ENCODE data around the gene CLDN6. TPM values are rescaled to one million over a fixed set of nuclear protein-coding genes. Genes with fewer than 3 reads are reported as not detected.

CLDN6 gene
- total and polyA plus RNA-seq, 9 of the 15 experiments (the other 6 are each of a cell fraction or from before 2014, with no cell fraction given) = 0.22 to 0.75 (median 0.38) TPM; not detected in 3

DNA sequence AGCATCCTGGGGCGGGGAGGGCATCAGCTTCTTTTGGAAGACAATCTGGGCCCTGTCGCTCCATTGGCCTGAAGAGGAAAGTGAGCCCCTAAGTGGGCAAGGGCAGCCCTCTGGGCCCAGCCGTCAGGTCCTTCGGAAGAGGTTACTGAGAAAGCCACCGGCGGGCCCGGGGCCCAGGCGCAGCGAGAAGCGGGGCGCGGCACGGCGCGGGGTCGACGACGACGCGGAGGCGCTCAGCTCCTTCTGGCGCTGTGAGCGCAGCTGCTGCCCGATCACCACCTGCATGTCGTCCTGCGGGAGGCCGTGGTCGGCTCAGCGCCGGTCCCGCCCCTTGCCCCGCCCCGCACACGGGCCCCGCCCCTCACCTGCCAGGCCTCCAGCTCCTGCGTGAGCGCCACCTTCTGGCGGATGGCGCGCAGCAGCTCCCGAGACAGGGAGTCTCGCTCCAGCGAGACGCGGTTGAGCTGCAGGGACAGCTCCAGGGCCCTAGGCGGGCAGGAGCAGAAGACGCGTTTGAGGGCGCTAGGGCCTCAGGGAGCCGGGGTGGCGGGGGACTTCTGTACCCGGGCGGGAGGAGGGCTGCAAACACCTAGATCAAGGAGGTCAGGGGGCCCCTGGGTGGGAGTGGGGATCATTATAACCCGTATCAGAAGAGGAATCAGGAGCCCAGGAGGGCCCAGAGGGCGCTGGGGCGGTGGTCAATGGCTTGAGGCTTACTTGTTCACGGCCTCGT lies 10.2 kb upstream of the CLDN6 start (continued):
- TF ChIP-seq E2F3 (CRISPR knock-in tag; IDR thresholded peaks at IDR 0.05) (no peak), RAD21 (CRISPR knock-in tag; conservative IDR thresholded peaks at IDR 0.05 in 1 of 2, IDR thresholded peaks at IDR 0.05 in 1 of 2) (peak; percentile 66 to 72), MEIS2 (IDR thresholded peaks at IDR 0.05; ENCODE audit: partially characterized antibody) (peak; percentile 10), ESRRA (IDR thresholded peaks at IDR 0.05; ENCODE audit: borderline replicate concordance, low read depth) (no peak; the same call in 1 of the 2 replicates), RFX5 (IDR thresholded peaks at IDR 0.05; ENCODE audit: low read depth, low read length) (no peak), HNRNPLL (IDR thresholded peaks at IDR 0.05; ENCODE audit: low read depth, low read length, poor library complexity, severe bottlenecking) (no peak), RBFOX2 (IDR thresholded peaks at IDR 0.05; ENCODE audit: low read depth, low read length) (peak; percentile 57), HCFC1 (IDR thresholded peaks at IDR 0.05; ENCODE audit: low read depth, low read length) (peak; percentile 34; the same call in 1 of the 2 replicates), HDAC8 (tag; IDR thresholded peaks at IDR 0.05) (no peak), ZNF282 (CRISPR knock-in tag; IDR thresholded peaks at IDR 0.05) (0 out of 2 replicates have a peak, but pooled peaks have one; percentile 58), POLR2G (IDR thresholded peaks at IDR 0.05; ENCODE audit: low read depth, low read length) (peak; percentile 66)
- TF ChIP-seq, protein P1, sequence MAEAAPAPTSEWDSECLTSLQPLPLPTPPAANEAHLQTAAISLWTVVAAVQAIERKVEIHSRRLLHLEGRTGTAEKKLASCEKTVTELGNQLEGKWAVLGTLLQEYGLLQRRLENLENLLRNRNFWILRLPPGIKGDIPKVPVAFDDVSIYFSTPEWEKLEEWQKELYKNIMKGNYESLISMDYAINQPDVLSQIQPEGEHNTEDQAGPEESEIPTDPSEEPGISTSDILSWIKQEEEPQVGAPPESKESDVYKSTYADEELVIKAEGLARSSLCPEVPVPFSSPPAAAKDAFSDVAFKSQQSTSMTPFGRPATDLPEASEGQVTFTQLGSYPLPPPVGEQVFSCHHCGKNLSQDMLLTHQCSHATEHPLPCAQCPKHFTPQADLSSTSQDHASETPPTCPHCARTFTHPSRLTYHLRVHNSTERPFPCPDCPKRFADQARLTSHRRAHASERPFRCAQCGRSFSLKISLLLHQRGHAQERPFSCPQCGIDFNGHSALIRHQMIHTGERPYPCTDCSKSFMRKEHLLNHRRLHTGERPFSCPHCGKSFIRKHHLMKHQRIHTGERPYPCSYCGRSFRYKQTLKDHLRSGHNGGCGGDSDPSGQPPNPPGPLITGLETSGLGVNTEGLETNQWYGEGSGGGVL (CRISPR knock-in tag; IDR thresholded peaks at IDR 0.05) = no peak
- TF ChIP-seq, protein P2, sequence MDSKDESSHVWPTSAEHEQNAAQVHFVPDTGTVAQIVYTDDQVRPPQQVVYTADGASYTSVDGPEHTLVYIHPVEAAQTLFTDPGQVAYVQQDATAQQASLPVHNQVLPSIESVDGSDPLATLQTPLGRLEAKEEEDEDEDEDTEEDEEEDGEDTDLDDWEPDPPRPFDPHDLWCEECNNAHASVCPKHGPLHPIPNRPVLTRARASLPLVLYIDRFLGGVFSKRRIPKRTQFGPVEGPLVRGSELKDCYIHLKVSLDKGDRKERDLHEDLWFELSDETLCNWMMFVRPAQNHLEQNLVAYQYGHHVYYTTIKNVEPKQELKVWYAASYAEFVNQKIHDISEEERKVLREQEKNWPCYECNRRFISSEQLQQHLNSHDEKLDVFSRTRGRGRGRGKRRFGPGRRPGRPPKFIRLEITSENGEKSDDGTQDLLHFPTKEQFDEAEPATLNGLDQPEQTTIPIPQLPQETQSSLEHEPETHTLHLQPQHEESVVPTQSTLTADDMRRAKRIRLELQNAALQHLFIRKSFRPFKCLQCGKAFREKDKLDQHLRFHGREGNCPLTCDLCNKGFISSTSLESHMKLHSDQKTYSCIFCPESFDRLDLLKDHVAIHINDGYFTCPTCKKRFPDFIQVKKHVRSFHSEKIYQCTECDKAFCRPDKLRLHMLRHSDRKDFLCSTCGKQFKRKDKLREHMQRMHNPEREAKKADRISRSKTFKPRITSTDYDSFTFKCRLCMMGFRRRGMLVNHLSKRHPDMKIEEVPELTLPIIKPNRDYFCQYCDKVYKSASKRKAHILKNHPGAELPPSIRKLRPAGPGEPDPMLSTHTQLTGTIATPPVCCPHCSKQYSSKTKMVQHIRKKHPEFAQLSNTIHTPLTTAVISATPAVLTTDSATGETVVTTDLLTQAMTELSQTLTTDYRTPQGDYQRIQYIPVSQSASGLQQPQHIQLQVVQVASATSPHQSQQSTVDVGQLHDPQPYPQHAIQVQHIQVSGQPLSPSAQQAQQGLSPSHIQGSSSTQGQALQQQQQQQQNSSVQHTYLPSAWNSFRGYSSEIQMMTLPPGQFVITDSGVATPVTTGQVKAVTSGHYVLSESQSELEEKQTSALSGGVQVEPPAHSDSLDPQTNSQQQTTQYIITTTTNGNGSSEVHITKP (IDR thresholded peaks at IDR 0.05; ENCODE audit: partially characterized antibody) = no peak
- TF ChIP-seq, protein P3, sequence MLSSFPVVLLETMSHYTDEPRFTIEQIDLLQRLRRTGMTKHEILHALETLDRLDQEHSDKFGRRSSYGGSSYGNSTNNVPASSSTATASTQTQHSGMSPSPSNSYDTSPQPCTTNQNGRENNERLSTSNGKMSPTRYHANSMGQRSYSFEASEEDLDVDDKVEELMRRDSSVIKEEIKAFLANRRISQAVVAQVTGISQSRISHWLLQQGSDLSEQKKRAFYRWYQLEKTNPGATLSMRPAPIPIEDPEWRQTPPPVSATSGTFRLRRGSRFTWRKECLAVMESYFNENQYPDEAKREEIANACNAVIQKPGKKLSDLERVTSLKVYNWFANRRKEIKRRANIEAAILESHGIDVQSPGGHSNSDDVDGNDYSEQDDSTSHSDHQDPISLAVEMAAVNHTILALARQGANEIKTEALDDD (IDR thresholded peaks at IDR 0.05) = no peak
- TF ChIP-seq, protein P4, sequence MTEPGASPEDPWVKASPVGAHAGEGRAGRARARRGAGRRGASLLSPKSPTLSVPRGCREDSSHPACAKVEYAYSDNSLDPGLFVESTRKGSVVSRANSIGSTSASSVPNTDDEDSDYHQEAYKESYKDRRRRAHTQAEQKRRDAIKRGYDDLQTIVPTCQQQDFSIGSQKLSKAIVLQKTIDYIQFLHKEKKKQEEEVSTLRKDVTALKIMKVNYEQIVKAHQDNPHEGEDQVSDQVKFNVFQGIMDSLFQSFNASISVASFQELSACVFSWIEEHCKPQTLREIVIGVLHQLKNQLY (CRISPR knock-in tag; conservative IDR thresholded peaks at IDR 0.05) = no peak
- TF ChIP-seq, protein P5, sequence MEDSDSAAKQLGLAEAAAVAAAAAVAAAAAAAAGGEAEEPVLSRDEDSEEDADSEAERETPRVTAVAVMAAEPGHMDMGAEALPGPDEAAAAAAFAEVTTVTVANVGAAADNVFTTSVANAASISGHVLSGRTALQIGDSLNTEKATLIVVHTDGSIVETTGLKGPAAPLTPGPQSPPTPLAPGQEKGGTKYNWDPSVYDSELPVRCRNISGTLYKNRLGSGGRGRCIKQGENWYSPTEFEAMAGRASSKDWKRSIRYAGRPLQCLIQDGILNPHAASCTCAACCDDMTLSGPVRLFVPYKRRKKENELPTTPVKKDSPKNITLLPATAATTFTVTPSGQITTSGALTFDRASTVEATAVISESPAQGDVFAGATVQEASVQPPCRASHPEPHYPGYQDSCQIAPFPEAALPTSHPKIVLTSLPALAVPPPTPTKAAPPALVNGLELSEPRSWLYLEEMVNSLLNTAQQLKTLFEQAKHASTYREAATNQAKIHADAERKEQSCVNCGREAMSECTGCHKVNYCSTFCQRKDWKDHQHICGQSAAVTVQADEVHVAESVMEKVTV (CRISPR knock-in tag; IDR thresholded peaks at IDR 0.05) = 0 out of 2 replicates have a peak, but pooled peaks have one; percentile 22
- TF ChIP-seq, protein P6, sequence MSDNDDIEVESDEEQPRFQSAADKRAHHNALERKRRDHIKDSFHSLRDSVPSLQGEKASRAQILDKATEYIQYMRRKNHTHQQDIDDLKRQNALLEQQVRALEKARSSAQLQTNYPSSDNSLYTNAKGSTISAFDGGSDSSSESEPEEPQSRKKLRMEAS (CRISPR knock-in tag; IDR thresholded peaks at IDR 0.05) = peak; percentile 68

Data from K562 (cell line).